ENCODE measurements around the gene NASP.

NASP gene

GRCh38 chr1:45589861-45590260 lies 6.0 kb downstream of the NASP start:
- TF ChIP-seq FOXM1 (IDR thresholded peaks at IDR 0.05; ENCODE audit: borderline replicate concordance, low read depth) (no peak), YY1 (IDR thresholded peaks at IDR 0.05; ENCODE audit: low read depth) (no peak), REST (IDR thresholded peaks at IDR 0.05; ENCODE audit: low read depth) (no peak), CREB1 (IDR thresholded peaks at IDR 0.05; ENCODE audit: low read depth) (no peak), EGR1 (IDR thresholded peaks at IDR 0.05) (no peak), CEBPB (IDR thresholded peaks at IDR 0.05) (no peak), USF1 (IDR thresholded peaks at IDR 0.05) (no peak), EP300 (IDR thresholded peaks at IDR 0.05; ENCODE audit: borderline replicate concordance) (no peak), MAX (IDR thresholded peaks at IDR 0.05) (no peak)

- no peak for TF ChIP-seq MAX (IDR thresholded peaks at IDR 0.05)
- TF ChIP-seq NFIC (IDR thresholded peaks at IDR 0.05) = no peak
- TF ChIP-seq YY1 (IDR thresholded peaks at IDR 0.05; ENCODE audit: low read depth) = no peak
- TF ChIP-seq FOXM1 (IDR thresholded peaks at IDR 0.05; ENCODE audit: borderline replicate concordance, low read depth) = no peak
- no peak for TF ChIP-seq RAD21 (IDR thresholded peaks at IDR 0.05; ENCODE audit: low read depth)
- TF ChIP-seq USF1 (IDR thresholded peaks at IDR 0.05) = no peak
- TF ChIP-seq TEAD4 (IDR thresholded peaks at IDR 0.05) = no peak
- TF ChIP-seq TCF12 (IDR thresholded peaks at IDR 0.05; ENCODE audit: low read depth) = no peak
- TF ChIP-seq EGR1 (IDR thresholded peaks at IDR 0.05) = no peak
- no peak for TF ChIP-seq EP300 (IDR thresholded peaks at IDR 0.05; ENCODE audit: borderline replicate concordance)
- TF ChIP-seq CREB1 (IDR thresholded peaks at IDR 0.05; ENCODE audit: low read depth) = no peak
- TF ChIP-seq ZBTB7A (IDR thresholded peaks at IDR 0.05; ENCODE audit: low read depth) = no peak
- TF ChIP-seq REST (IDR thresholded peaks at IDR 0.05; ENCODE audit: low read depth) = no peak
- no peak for TF ChIP-seq TAF1 (IDR thresholded peaks at IDR 0.05; ENCODE audit: low read depth)
- TF ChIP-seq CEBPB (IDR thresholded peaks at IDR 0.05) = no peak
Observed at GRCh38 chr1:45594412-45594811, 10.6 kb downstream of the NASP start.

GRCh38 chr1:45604239-45604638 lies 20.4 kb downstream of the NASP start:
- TF ChIP-seq RAD21 (IDR thresholded peaks at IDR 0.05; ENCODE audit: low read depth) = no peak
- TF ChIP-seq EGR1 (IDR thresholded peaks at IDR 0.05) = no peak
- no peak for TF ChIP-seq TAF1 (IDR thresholded peaks at IDR 0.05; ENCODE audit: low read depth)
- no peak for TF ChIP-seq REST (IDR thresholded peaks at IDR 0.05; ENCODE audit: low read depth)
- TF ChIP-seq FOXM1 (IDR thresholded peaks at IDR 0.05; ENCODE audit: borderline replicate concordance, low read depth) = no peak
- TF ChIP-seq CEBPB (IDR thresholded peaks at IDR 0.05) = no peak
- TF ChIP-seq EP300 (IDR thresholded peaks at IDR 0.05; ENCODE audit: borderline replicate concordance) = no peak

- TF ChIP-seq FOXM1 (IDR thresholded peaks at IDR 0.05; ENCODE audit: borderline replicate concordance, low read depth) = no peak
- no peak for TF ChIP-seq TEAD4 (IDR thresholded peaks at IDR 0.05)
- no peak for TF ChIP-seq EP300 (IDR thresholded peaks at IDR 0.05; ENCODE audit: borderline replicate concordance)
- TF ChIP-seq MAX (IDR thresholded peaks at IDR 0.05) = no peak
- no peak for TF ChIP-seq EGR1 (IDR thresholded peaks at IDR 0.05)
- TF ChIP-seq CREB1 (IDR thresholded peaks at IDR 0.05; ENCODE audit: low read depth) = no peak
- TF ChIP-seq TAF1 (IDR thresholded peaks at IDR 0.05; ENCODE audit: low read depth) = no peak
- no peak for TF ChIP-seq NFIC (IDR thresholded peaks at IDR 0.05)
- no peak for TF ChIP-seq REST (IDR thresholded peaks at IDR 0.05; ENCODE audit: low read depth)
- no peak for TF ChIP-seq ZBTB7A (IDR thresholded peaks at IDR 0.05; ENCODE audit: low read depth)
- TF ChIP-seq YY1 (IDR thresholded peaks at IDR 0.05; ENCODE audit: low read depth) = no peak
- no peak for TF ChIP-seq CEBPB (IDR thresholded peaks at IDR 0.05)
- no peak for TF ChIP-seq USF1 (IDR thresholded peaks at IDR 0.05)
- no peak for TF ChIP-seq TCF12 (IDR thresholded peaks at IDR 0.05; ENCODE audit: low read depth)
- no peak for TF ChIP-seq RAD21 (IDR thresholded peaks at IDR 0.05; ENCODE audit: low read depth)
Observed at GRCh38 chr1:45607404-45608074, 23.7 kb downstream of the NASP start.

Measured in Ishikawa (cell line).